Measurements from ENCODE around the gene PSMA6. TPM values are rescaled to one million over a fixed set of nuclear protein-coding genes. Genes with fewer than 3 reads are reported as not detected.

Gene PSMA6
- total and polyA plus RNA-seq, 2 of the 13 experiments (the other 11 are each of a cell fraction or from before 2014, with no cell fraction given), result 525 to 1,109 TPM

- TF ChIP-seq ZNF646 (CRISPR knock-in tag; IDR thresholded peaks at IDR 0.05) (no peak), HNRNPH1 (optimal IDR thresholded peaks at IDR 0.05; ENCODE audit: low read depth, low read length) (no peak), ZNF781 (CRISPR knock-in tag; IDR thresholded peaks at IDR 0.05; ENCODE audit: borderline replicate concordance, not compliant biosample characterization) (no peak), ZFX (CRISPR knock-in tag; IDR thresholded peaks at IDR 0.05; ENCODE audit: low read depth) (no peak), ZBTB8A (CRISPR knock-in tag; IDR thresholded peaks at IDR 0.05; ENCODE audit: borderline replicate concordance, low read depth) (no peak), ZNF841 (CRISPR knock-in tag; IDR thresholded peaks at IDR 0.05; ENCODE audit: borderline replicate concordance) (no peak), FOXP1 (IDR thresholded peaks at IDR 0.05) (no peak), FOXP1 (CRISPR knock-in tag; IDR thresholded peaks at IDR 0.05) (no peak), ZNF510 (CRISPR knock-in tag; IDR thresholded peaks at IDR 0.05; ENCODE audit: low read depth) (no peak), NCOR1 (IDR thresholded peaks at IDR 0.05; ENCODE audit: borderline replicate concordance, low read length) (no peak), PCBP1 (IDR thresholded peaks at IDR 0.05; ENCODE audit: borderline replicate concordance, low read depth, low read length) (no peak), NCOA1 (CRISPR knock-in tag; IDR thresholded peaks at IDR 0.05) (no peak), ZSCAN12 (CRISPR knock-in tag; IDR thresholded peaks at IDR 0.05) (no peak; the same call in 1 of the 2 replicates), ZSCAN31 (CRISPR knock-in tag; IDR thresholded peaks at IDR 0.05; ENCODE audit: low read depth) (no peak), PHF5A (CRISPR knock-in tag; IDR thresholded peaks at IDR 0.05; ENCODE audit: low read depth, unreplicated experiment) (no peak), ZNF883 (CRISPR knock-in tag; IDR thresholded peaks at IDR 0.05; ENCODE audit: not compliant biosample characterization) (no peak), RBAK (CRISPR knock-in tag; IDR thresholded peaks at IDR 0.05) (no peak), ZNF468 (CRISPR knock-in tag; IDR thresholded peaks at IDR 0.05) (no peak; the same call in 1 of the 2 replicates), HIC2 (CRISPR knock-in tag; IDR thresholded peaks at IDR 0.05; ENCODE audit: low read depth) (0 out of 2 replicates have a peak, but pooled peaks have one; percentile 2), MEF2D (CRISPR knock-in tag; IDR thresholded peaks at IDR 0.05) (no peak), ZBTB2 (CRISPR knock-in tag; IDR thresholded peaks at IDR 0.05; ENCODE audit: low read depth) (no peak)
Measured at GRCh38 chr14:35292770-35293561, 784 bp downstream of the PSMA6 start (continued).
